HL-60/S4 treated with retinoic acid at 250 ng/mL for 4 days and 3 days (cell line): ENCODE data around the gene NFATC2.

ENCODE experiments used
- in situ Hi-C: fragments of 300-500 bp; cut with MboI; formaldehyde crosslinking; loops from 2 replicates; pipeline ENCODE4 v1.7.0; 2022; ENCODE audit warnings: low sequenced_read_pairs

Gene NFATC2

GRCh38 chr20:51399006-51399890 is 143.3 kb downstream of the NFATC2 start:
- in situ Hi-C loops, result no loop called here

DNA sequence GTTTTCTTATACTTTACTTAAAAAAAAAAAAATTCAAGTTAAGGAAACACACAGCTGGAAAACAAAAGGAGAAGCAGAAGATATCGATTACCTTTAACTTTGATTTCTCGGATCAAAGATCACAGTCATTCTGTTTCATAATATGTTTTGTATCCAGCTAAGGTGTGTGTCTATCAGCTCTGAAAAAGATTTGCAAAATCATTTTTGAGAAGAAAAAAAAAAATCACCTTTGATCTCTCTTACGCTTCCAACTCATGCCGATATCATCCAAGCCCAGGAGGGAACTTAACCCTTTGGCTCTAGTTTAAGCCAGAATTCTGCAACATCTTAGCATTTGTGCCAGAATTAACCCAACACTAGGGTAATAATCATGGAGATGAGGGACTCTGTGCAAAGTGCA is 144.0 kb downstream of the NFATC2 start:
- in situ Hi-C loops, result no loop called here

- in situ Hi-C loops, result no loop called here
Measured at GRCh38 chr20:51398083-51398482, 144.4 kb downstream of the NFATC2 start.

- in situ Hi-C loops, result no loop called here
Measured at GRCh38 chr20:51397137-51397536, 145.4 kb downstream of the NFATC2 start.

GRCh38 chr20:51396365-51396909 is 146.1 kb downstream of the NFATC2 start:
- in situ Hi-C loops, result no loop called here

GRCh38 chr20:51394706-51395105 is 147.8 kb downstream of the NFATC2 start:
- in situ Hi-C loops, result no loop called here

GRCh38 chr20:51393571-51393970 is 148.9 kb downstream of the NFATC2 start:
- in situ Hi-C loops, result no loop called here

DNA sequence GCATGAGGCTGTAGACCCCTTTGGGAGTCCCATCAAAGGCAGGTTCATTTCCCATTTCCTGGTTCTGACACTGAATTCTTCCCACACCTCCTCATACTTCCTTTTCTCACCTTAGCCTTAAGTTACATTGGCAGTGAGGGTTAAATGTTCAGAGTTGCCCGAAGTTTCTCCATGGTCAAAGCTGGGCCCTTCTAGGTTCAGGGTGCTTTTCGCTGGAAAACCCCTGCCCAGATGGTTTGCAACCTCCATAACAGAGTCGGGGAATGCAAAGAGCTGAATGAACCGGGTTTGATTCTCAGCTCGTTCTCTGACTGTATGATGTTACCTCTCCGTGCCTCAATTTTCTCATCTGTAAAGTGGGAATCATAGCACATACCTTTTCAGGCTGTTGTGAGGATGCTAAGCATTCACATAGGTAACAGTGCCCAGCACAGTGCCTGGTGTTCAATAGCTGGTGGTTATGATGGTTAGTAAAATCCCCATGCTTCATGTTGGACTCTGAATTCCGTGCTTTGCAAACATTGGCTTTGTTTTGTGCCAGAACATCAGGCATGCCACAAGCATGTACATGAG is 149.8 kb downstream of the NFATC2 start:
- in situ Hi-C loops, result no loop called here

DNA sequence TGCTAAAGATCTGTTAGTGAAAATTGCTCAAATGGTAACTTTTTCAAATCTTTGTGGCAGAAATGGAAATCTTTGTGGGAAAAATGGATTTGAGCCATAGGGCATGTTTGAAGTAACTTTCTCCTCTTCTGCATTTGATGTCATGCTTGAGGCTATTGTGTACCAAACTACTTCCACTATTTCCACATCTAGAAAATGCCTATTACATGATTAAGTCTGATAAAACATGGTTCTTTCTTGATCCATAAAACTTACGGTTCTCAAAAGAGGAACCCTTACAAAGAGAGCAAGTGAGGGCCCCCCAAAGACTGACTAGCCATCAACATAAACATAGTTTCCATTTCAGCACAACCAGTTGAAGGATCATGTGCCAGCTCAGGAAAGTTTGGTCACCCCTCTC is 150.6 kb downstream of the NFATC2 start:
- in situ Hi-C loops, result no loop called here

DNA sequence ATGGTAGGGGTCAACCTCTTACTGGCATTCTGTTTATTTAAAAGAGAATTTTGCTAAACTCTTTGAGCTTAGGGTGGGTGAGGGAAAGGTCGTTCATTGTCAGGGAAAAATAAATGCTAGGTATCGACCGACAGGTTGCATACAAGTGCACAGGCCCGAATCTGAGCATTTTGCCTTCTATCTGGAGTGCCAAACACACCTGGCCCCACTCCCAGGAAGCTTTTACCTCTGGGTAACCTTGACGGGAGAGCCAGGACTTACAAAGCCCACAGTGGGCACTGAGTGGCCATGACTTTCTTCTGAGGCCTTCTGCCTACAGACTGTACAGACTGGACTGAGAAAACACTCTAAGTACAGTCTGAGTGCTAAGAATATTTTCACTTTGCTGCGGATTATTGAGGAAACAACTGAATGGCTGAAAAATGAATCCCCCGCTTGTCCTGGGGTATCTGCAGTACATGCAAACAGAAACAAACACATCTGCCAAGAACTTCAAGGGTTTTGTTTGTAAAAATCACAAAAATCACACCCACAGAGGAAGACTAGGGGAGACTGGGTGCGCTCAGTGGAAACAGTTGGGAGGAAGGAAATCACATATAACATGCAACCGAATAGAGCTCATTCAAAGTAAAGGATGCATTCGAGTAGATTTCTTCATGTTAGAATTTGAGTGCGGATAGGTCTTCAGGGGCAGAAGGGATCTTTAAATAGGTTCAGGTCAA is 152.8 kb downstream of the NFATC2 start:
- in situ Hi-C loops, result no loop called here

- in situ Hi-C loops, result no loop called here
Measured at GRCh38 chr20:51388756-51389542, 153.6 kb downstream of the NFATC2 start.

GRCh38 chr20:51388227-51388626 is 154.3 kb downstream of the NFATC2 start:
- in situ Hi-C loops, result no loop called here

GRCh38 chr20:51387125-51387875 is 155.2 kb downstream of the NFATC2 start:
- in situ Hi-C loops, result no loop called here

- in situ Hi-C loops, result no loop called here
Measured at GRCh38 chr20:51386586-51386985, 155.9 kb downstream of the NFATC2 start.

GRCh38 chr20:51385646-51386530 is 156.6 kb downstream of the NFATC2 start:
- in situ Hi-C loops, result no loop called here

GRCh38 chr20:51384875-51385274 is 157.6 kb downstream of the NFATC2 start:
- in situ Hi-C loops, result no loop called here

DNA sequence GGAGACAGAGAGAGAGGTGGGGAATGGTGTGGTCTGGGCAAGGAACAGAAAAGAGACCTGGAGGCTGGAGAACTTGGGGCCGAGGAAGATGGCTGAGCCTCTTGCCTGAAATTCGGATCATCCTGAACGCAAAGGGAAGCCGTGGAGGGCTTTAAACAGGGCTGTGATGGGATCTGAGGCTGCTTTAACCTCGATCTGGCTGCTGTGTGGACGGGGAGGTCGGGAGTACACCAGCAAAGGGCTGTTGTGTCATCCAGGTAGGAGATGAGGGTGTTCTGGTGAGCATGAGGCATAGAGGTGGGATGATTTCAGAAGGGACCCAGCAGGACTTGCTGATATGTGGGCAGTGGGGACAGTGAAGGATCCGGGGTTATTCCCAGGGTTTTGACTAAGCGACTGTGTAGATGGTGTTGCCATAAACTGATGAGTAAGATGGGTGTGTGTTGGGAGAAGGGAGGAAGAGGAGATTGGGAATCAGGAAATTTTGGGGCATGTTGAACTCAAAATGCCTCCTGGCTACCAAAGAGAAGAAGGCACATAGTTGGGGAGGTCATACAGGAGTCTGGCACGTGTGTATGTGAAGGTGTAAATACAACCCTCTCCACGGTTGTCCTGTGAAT is 158.5 kb downstream of the NFATC2 start:
- in situ Hi-C loops, result no loop called here

- in situ Hi-C loops, result no loop called here
Measured at GRCh38 chr20:51382986-51383821, 159.3 kb downstream of the NFATC2 start.
